NCI-H2227 (cell line): ENCODE results near the gene VPS26A.

Source experiments
- DNase-seq: peaks from one replicate; lab custom pipeline; 2025; ENCODE audit not compliant: unreplicated experiment; lab: John Stamatoyannopoulos, UW

VPS26A gene

DNA sequence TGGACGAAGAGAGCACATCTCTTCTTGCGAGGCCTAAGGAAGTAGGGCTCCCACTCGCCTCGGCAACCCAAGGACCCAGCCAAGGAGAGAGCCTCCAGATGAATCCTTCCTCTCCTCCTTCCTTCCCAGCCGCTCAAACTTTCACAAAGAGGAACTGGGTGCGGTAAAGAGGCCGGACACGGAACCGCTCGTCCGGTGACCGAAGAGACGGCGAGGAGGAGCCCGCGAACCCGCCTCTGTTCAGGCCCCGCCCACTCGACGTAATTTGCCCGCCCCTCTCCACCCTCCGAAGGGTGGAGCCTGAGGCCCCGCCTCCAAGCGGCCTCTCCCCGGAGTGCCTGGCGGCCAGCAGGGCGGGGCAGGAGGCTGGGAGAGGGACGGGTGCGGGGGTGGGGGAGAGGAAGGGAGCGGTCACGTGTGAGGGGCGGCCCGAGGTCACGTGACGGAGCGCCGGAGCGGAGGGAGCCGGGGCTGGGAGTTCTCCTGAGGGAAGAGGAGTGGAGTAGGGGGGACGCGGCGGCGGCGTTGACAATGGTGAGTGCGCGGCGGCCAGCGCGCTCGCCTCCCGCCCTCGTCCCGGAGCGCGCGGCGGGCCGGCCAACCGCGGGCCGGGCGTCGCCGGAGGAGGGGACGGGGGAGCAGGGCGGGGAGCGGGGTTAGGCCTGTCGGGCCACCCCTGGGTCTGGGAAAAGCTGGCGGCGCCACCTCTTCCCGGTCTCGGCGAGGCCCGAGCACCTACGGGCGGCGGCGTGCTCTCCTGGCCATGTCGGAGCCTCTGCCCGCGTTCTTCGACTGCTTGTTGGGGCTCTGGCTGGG, at the start of gene VPS26A:
Gene VPS26A, plus strand, starts transcription at position 432 of the 816 bp plus-strand sequence. Its CDS starts 100 bp downstream, at position 532.
- peak; percentile 97 for DNase-seq

GRCh38 chr10:69074532-69074931, 49.4 kb upstream of the VPS26A start:
- DNase-seq, result no peak

DNA sequence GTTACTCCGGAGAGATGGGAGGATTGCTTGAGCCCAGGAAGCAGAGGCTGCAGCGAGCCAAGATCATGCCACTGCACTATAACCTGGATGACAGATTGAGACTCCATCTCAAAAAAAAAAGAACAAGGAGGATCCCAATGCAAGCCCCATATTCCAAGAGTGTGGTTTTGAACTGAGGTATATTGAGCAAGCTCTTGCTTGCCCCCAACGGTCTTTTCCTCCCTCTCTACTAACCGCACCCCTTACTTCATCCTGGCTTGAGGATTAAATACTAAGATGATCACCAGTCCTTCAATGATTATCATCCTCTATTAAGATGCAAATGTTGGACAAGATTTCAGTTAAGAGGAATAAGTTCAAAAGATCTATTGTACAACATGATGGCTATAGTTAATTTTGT, 48.5 kb upstream of the VPS26A start:
- DNase-seq, result no peak

DNA sequence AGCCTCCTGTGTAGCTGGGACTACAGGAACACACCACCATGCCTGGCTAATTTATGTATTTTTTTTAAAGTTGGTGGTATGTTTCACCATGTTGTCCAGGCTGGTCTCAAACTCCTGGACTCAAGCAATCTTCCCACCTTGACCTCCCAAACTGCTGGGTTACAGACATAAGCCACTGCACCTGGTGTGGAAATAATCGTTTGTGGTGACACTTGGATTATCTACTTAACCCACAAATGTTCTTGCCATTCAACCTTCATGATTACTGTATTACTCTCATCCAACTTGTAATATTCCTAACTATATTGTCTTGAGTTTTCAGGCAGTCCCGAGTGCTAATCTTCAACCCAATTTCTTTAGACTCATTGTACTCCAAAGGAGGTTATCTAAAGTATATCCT, 45.7 kb upstream of the VPS26A start:
- no peak for DNase-seq

GRCh38 chr10:69080226-69080625, 43.8 kb upstream of the VPS26A start:
- no peak for DNase-seq

GRCh38 chr10:69086001-69086509, 37.9 kb upstream of the VPS26A start:
- DNase-seq, result no peak

DNA sequence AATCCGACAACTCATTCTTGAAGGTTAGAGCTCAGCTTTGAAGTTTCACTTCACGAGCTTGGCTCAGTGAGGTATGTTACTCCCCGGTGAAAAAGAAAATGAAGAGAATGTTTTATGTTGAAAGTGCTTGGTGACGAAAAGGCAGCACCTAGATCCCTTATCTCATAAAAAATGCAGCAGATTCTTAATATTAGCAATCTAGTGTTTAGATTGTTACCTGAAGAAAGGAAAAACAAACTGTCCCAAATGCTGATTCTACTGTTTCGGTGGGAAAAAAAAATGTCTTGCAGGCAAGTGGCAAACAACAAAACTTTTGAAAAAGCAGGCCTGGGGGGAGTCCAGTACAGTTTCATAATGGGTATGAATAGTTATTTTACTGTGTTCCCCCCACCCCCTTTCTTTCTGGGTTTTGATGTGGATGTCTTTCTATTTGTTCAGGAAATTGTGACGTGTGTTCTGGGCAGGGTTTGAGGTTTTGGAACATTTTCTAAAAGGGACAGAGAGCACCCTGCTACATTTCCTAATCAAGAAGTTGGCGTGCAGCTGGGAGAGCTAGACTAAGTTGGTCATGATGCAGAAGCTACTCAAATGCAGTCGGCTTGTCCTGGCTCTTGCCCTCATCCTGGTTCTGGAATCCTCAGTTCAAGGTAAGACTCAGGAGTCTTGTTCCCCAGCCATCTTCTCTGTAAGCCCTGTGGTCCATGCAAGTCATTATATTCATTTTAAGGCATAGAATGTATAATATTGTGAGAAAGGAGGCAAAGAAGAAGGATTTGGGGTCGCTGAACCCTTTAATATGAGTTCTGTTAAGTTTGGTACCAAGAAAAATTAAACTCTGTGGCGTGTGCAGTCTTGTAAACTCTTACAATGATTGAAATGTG, 36.1 kb upstream of the VPS26A start, which contains the start of gene SRGN:
Gene SRGN, plus strand, starts transcription at position 514 of the 881 bp plus-strand sequence. Its CDS starts 55 bp downstream, at position 569.
- DNase-seq, result no peak

DNA sequence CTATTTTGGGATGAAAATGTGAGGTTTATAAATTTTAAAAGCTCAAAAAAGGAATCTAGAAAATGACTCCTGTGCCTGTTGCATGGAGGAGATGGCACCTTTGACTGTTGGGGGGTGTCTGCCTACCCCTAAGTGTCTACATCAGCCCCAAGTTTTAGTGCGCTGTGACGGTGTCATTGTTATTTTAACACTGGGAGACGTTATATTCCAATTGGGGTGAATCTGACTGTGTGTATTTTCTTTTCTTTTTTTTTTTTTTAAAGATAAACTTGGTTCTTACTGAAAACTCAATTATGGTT, 35.6 kb upstream of the VPS26A start:
- DNase-seq, result no peak

GRCh38 chr10:69088801-69089501, 35.0 kb upstream of the VPS26A start:
- no peak for DNase-seq

DNA sequence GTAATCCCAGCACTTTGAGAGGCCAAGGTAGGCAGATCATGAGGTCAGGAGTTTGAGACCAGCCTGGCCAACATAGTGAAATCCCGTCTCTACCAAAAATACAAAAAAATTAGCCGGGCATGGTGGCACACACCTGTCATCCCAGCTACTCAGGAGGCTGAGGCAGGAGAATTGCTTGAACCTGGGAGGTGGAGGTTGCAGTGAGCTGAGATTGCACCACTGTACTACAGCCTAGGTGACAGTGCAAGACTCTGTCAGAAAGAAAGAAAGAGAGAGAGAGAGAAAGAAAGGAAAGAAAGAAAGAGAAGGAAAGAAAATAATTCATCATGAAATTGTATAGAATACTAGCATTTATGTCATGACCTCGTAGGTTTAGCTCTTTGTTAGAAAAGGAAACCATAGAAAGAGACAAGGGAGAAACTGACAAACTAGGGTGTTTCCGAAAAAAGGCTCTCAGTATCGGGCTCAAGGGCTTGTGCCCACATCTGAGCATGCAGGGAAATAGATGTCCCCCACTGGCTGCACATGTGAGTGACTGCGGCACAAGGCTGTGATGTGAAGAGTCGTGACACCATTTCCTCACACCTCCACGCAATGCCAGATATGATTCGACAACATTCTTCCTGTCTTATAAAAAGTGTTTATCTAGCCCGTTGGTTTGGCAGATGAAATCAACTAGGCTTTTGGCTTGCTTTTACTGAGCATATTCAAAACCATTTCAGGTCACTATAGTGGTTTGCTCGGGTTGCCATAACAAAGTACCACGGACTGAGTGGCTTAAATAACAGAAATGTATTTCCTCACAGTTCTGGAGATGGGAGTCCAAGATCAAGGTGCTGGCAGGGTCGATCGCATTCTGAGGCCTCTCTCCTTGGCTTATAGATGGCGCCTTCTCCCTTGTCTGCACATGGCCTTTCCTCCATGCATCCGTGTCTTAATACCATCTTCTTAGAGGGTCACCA, 34.1 kb upstream of the VPS26A start:
- no peak for DNase-seq

GRCh38 chr10:69090685-69091084, 33.3 kb upstream of the VPS26A start:
- DNase-seq, result no peak

- no peak for DNase-seq
These were observed 32.8 kb upstream of the VPS26A start for GRCh38 chr10:69091143-69091651.

- DNase-seq, result peak; percentile 75
These were observed 30.8 kb upstream of the VPS26A start for GRCh38 chr10:69092959-69093850.

GRCh38 chr10:69093933-69094332, 30.0 kb upstream of the VPS26A start:
- no peak for DNase-seq

- no peak for DNase-seq
These were observed 27.9 kb upstream of the VPS26A start for GRCh38 chr10:69096045-69096444.

DNA sequence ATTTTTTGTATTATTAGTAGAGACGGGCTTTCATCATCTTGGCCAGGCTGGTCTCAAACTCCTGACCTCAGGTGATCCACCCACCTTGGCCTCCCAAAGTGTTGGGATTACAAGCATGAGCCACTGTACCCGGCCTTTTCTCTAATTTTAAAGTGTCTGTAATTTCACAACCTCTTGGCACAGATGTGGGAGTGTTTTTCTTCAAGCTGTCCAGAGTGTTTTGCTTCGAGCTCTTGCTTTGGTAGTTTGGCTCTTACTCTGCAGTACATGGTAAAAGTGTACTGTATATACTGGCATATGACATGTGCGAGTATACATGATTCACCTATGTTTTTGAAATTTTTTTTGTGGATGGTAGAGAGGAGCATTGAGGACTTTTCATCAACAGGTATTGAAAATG, 26.2 kb upstream of the VPS26A start:
- DNase-seq, result no peak

- DNase-seq, result no peak
These were observed 23.7 kb upstream of the VPS26A start for GRCh38 chr10:69100136-69100872.

GRCh38 chr10:69101451-69102095, 22.4 kb upstream of the VPS26A start:
- no peak for DNase-seq
